Liver (tissue), 9 donors: ENCODE results near the gene CCDC196. TPM values are rescaled to one million over a fixed set of nuclear protein-coding genes. Genes with fewer than 3 reads are reported as not detected.

ENCODE experiments used
- DNase-seq: peaks from one replicate; pipeline ENCODE4 v3.0.0-alpha.2; 2017; ENCODE audit warnings: low spot score
- H3K27ac ChIP-seq, 2 donors: one replicate each; pipeline ENCODE4 v1.7.0; 2013; ENCODE audit warnings: inconsistent platforms in 2 of 2, low read length in 2 of 2, control low read depth in 1 of 2, low read depth in 1 of 2, mild to moderate bottlenecking in 1 of 2
- H3K27me3 ChIP-seq, 4 donors: one replicate each; pipeline versions ENCODE4 v1.6.1 to v1.7.0; 2013; ENCODE audit warnings: low read length in 3 of 4, inconsistent platforms in 1 of 4, mild to moderate bottlenecking in 1 of 4, moderate library complexity in 1 of 4; ENCODE audit not compliant: control insufficient read depth in 4 of 4, insufficient read depth in 4 of 4
- H3K36me3 ChIP-seq, 4 donors: one replicate each; pipeline versions ENCODE4 v1.6.1 to v1.7.0; 2013; ENCODE audit warnings: low read length in 3 of 4, mild to moderate bottlenecking in 3 of 4, low read depth in 1 of 4, moderate library complexity in 1 of 4; ENCODE audit not compliant: control insufficient read depth in 4 of 4, insufficient read depth in 3 of 4
- H3K4me1 ChIP-seq, 4 donors: one replicate each; pipeline versions ENCODE4 v1.6.1 to v1.7.0; 2013; ENCODE audit warnings: low read length in 3 of 4, mild to moderate bottlenecking in 3 of 4, moderate library complexity in 1 of 4; ENCODE audit not compliant: control insufficient read depth in 4 of 4, insufficient read depth in 4 of 4
- H3K4me3 ChIP-seq, 3 donors: one replicate each; pipeline versions ENCODE4 v1.6.1 to v1.7.0; 2013; ENCODE audit warnings: low read length in 3 of 3, control low read depth in 1 of 3, low read depth in 1 of 3, mild to moderate bottlenecking in 1 of 3
- H3K9ac ChIP-seq, 2 donors: one replicate each; pipeline ENCODE4 v1.7.0; 2013; ENCODE audit warnings: low read length in 2 of 2, mild to moderate bottlenecking in 2 of 2, moderate library complexity in 2 of 2, control low read depth in 1 of 2, low read depth in 1 of 2
- H3K9me3 ChIP-seq, 4 donors: one replicate each; pipeline versions ENCODE4 v1.6.1 to v1.7.0; 2013; ENCODE audit warnings: low read length in 3 of 4; ENCODE audit not compliant: control insufficient read depth in 4 of 4
- ATF3 ChIP-seq: IDR thresholded peaks from 2 replicates; pipeline ENCODE4 v1.6.1; 2016; ENCODE audit warnings: antibody characterized with exemption
- CTCF ChIP-seq: fragments of 150-350 bp; IDR thresholded peaks from 2 replicates; pipeline ENCODE4 v1.5.1; 2017; ENCODE audit warnings: improper control_type of control experiment, low read depth, low read length; ENCODE audit not compliant: missing input control
- EGR1 ChIP-seq, 2 donors: IDR thresholded peaks; 2 replicates each; pipeline ENCODE4 v1.6.1; 2016 to 2018; ENCODE audit warnings: antibody characterized with exemption in 2 of 2, low read depth in 2 of 2
- FOXA1 ChIP-seq: IDR thresholded peaks from 2 replicates; pipeline ENCODE4 v1.6.1; 2016; ENCODE audit warnings: antibody characterized with exemption
- FOXA2 ChIP-seq: IDR thresholded peaks from 2 replicates; pipeline ENCODE4 v1.6.1; 2016; ENCODE audit warnings: antibody characterized with exemption
- GABPA ChIP-seq, 2 donors: IDR thresholded peaks in 1 of 2; conservative IDR thresholded peaks in 1 of 2; 2 replicates each; pipeline ENCODE4 v1.6.1; 2016; ENCODE audit warnings: antibody characterized with exemption in 2 of 2, mild to moderate bottlenecking in 1 of 2, moderate library complexity in 1 of 2
- HNF4A ChIP-seq, 2 donors: conservative IDR thresholded peaks; 2 replicates each; pipeline ENCODE4 v1.6.1; 2016; ENCODE audit warnings: antibody characterized with exemption in 2 of 2, mild to moderate bottlenecking in 2 of 2
- HNF4G ChIP-seq: IDR thresholded peaks from 2 replicates; pipeline ENCODE4 v1.6.1; 2016; ENCODE audit warnings: antibody characterized with exemption
- JUND ChIP-seq, 2 donors: IDR thresholded peaks; 2 replicates each; pipeline ENCODE4 v1.6.1; 2016; ENCODE audit warnings: antibody characterized with exemption in 2 of 2
- NR2F2 ChIP-seq: IDR thresholded peaks from 2 replicates; pipeline ENCODE4 v1.6.1; 2016; ENCODE audit warnings: antibody characterized with exemption
- RAD21 ChIP-seq, 2 donors: IDR thresholded peaks; 2 replicates each; pipeline ENCODE4 v1.6.1; 2016; ENCODE audit warnings: antibody characterized with exemption in 2 of 2, mild to moderate bottlenecking in 2 of 2
- REST ChIP-seq: IDR thresholded peaks from 2 replicates; pipeline ENCODE4 v1.6.1; 2016; ENCODE audit warnings: antibody characterized with exemption, mild to moderate bottlenecking
- RXRA ChIP-seq, 2 donors: IDR thresholded peaks; 2 replicates each; pipeline ENCODE4 v1.6.1; 2017 to 2018; ENCODE audit warnings: antibody characterized with exemption in 2 of 2, mild to moderate bottlenecking in 1 of 2
- SP1 ChIP-seq: IDR thresholded peaks from 2 replicates; pipeline ENCODE4 v1.6.1; 2018; ENCODE audit warnings: antibody characterized with exemption, mild to moderate bottlenecking
- TAF1 ChIP-seq: conservative IDR thresholded peaks from 2 replicates; pipeline ENCODE4 v1.6.1; 2016; ENCODE audit warnings: antibody characterized with exemption, mild to moderate bottlenecking
- YY1 ChIP-seq: IDR thresholded peaks from 2 replicates; pipeline ENCODE4 v1.6.1; 2016; ENCODE audit warnings: antibody characterized with exemption, mild to moderate bottlenecking
- ZBTB33 ChIP-seq: IDR thresholded peaks from 2 replicates; pipeline ENCODE4 v1.6.1; 2016; ENCODE audit warnings: antibody characterized with exemption
- WGBS: extraction: QIAGEN DNeasy Blood & Tissue Kit; methylation state at CpG from one replicate; pipeline ENCODE4 v1.1.7; 2013; 5-methylcytosine and 5-hydroxymethylcytosine counted together
- polyA plus RNA-seq, 2 donors: library from polyadenylated mRNA; stranded (reverse) in 1 of 2; unstranded in 1 of 2; fragments of 200-250 nt in 1 of 2; fragments of >200 nt in 1 of 2; fragmentation: Nextera tagmentation in 1 of 2; extraction: Ambion mirVana in 1 of 2; gene quantifications; one replicate each; pipeline versions ENCODE4 v1.2.1 to v1.2.3, GENCODE V29; 2013 to 2015
- total RNA-seq, 2 donors: library from RNA; depleted of rRNA; stranded (reverse); fragments of >200 nt; gene quantifications; one replicate each; pipeline ENCODE4 v1.2.3, GENCODE V29; 2014
- TF ChIP-seq, protein P1 (sequence below): IDR thresholded peaks from 2 replicates; pipeline ENCODE4 v1.6.1; 2016; ENCODE audit warnings: antibody characterized with exemption
- donor health status: healthy.
- donor health status: healthy.
- donor health status: healthy.
- donor health status: healthy.
- donor health status: healthy.

CCDC196 gene
- total and polyA plus RNA-seq, 4 donors, result 5.4 to 11.4 (median 5.7) TPM; not detected in 1

DNA sequence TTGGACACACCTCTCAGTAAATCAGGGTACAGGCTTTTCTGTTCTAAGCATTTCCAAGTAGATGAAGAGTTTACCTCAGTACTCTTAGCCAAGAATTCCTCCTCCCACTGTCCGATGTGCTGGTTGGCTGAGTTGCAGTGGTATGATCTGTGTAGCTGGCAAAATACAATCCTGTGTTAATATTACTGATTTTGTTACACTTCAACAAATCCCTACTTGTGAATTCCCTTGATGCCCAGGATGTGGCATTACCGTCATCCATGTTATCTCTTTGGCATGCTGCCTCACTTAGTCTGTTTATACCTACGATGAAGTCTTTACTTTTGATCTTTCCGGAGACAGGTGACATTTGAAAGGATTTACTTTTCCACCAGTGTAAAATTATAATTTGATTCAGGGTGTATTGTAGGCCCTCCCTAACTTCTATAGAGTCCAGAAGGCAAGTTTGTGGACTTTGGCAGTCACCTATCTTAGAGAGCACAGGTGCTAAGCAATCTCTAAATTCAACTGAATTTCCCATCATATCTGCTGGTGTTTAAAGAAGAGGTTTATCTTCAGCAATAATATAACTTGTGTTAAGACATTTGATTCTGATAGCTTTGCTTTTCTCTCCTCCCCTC lies 10.1 kb downstream of the CCDC196 start:
- H3K9me3 ChIP-seq, result no peaks in the 10 kb centered on the region
- no peaks in the 10 kb centered on the region for H3K27me3 ChIP-seq
- peak overlapping the region in 1 of 2 donors; percentile 29 for H3K9ac ChIP-seq
- no peak for DNase-seq
- peaks cover 2 to 38% (median 21%) of the 10 kb centered on the region in 4 donors for H3K4me1 ChIP-seq
- WGBS, result 21% methylated on average over 4 of the region's 4 CpGs
- H3K4me3 ChIP-seq, result peak overlapping the region in 2 of 3 donors; percentile 31 to 44
- no peaks in the 10 kb centered on the region for H3K36me3 ChIP-seq
- H3K27ac ChIP-seq, result peak overlapping the region; percentile 42 to 64
- TF ChIP-seq ZBTB33 (no peak), HNF4G (peak; percentile 22), HNF4A (conservative IDR thresholded peaks at IDR 0.05) (peak; percentile 72 to 78), FOXA2 (peak; percentile 49), EGR1 (IDR thresholded peaks at IDR 0.05; ENCODE audit: low read depth in 2 of 2) (peak in 1 of 2 donors; percentile 19), FOXA1 (no peak), ATF3 (peak; percentile 31), TAF1 (peak; percentile 15), SP1 (peak; percentile 83), REST (no peak), JUND (IDR thresholded peaks at IDR 0.05) (peak in 1 of 2 donors; percentile 49), CTCF (no peak), GABPA (IDR thresholded peaks at IDR 0.05 in 1 of 2, conservative IDR thresholded peaks at IDR 0.05 in 1 of 2) (no peak), RXRA (IDR thresholded peaks at IDR 0.05) (peak; percentile 57 to 74), NR2F2 (no peak), YY1 (no peak), RAD21 (IDR thresholded peaks at IDR 0.05) (peak in 1 of 2 donors; percentile 20)
- TF ChIP-seq, protein P1, sequence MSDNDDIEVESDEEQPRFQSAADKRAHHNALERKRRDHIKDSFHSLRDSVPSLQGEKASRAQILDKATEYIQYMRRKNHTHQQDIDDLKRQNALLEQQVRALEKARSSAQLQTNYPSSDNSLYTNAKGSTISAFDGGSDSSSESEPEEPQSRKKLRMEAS, result peak; percentile 54
